Stomach (tissue), 4 donors: ENCODE measurements around the gene SH2D3C.

Experiments
- CTCF ChIP-seq, 7 experiments: fragments of 450-650 bp in 4 of 7; fragments of 200-600 bp in 3 of 7; sonication (generic) in 3 of 7; IDR thresholded peaks; one replicate each; pipeline ENCODE4 v1.5.1; 2016 to 2019; ENCODE audit warnings: antibody characterized with exemption in 7 of 7, control low read depth in 2 of 7, mild to moderate bottlenecking in 1 of 7
- POLR2AphosphoS5 ChIP-seq, 3 donors: sonication (generic); formaldehyde crosslinking; IDR thresholded peaks; one replicate each; pipeline ENCODE4 v1.6.1; 2016; ENCODE audit warnings: antibody characterized with exemption in 3 of 3

- no peak for TF ChIP-seq POLR2AphosphoS5 (IDR thresholded peaks at IDR 0.05)
- no peak for TF ChIP-seq CTCF (IDR thresholded peaks at IDR 0.05)
These were observed 18.4 kb upstream of the SH2D3C start for GRCh38 chr9:127796852-127797370.
